IPS DF 6.9 (cell line): ENCODE data around the gene PAFAH1B1.
"Not testable (repeated sequence)": the region's sequence is repeated elsewhere in the genome, so short reads cannot be mapped to it uniquely, and the experiment has no call there.

ENCODE experiments used
- DNase-seq: peaks from one replicate; pipeline ENCODE4 v3.0.0-alpha.2; 2013; ENCODE audit warnings: low read depth, low spot score
- H3K27ac ChIP-seq: one replicate; pipeline ENCODE4 v1.5.1; 2013; ENCODE audit warnings: low read length, control low read depth
- H3K27me3 ChIP-seq: 2 replicates; pipeline ENCODE4 v1.6.1; 2013; ENCODE audit warnings: mild to moderate bottlenecking, low read length; ENCODE audit not compliant: control insufficient read depth, insufficient read depth
- H3K36me3 ChIP-seq: 2 replicates; pipeline ENCODE4 v1.6.1; 2013; ENCODE audit warnings: low read length; ENCODE audit not compliant: control insufficient read depth, insufficient read depth
- H3K4me1 ChIP-seq: 2 replicates; pipeline ENCODE4 v1.6.1; 2013; ENCODE audit warnings: low read length; ENCODE audit not compliant: control insufficient read depth, insufficient read depth
- H3K4me3 ChIP-seq: 2 replicates; pipeline ENCODE4 v1.5.1; 2013; ENCODE audit warnings: mild to moderate bottlenecking, low read length
- H3K9me3 ChIP-seq: 2 replicates; pipeline ENCODE4 v1.6.1; 2013; ENCODE audit warnings: low read length, inconsistent platforms; ENCODE audit not compliant: control insufficient read depth, insufficient read depth
- WGBS: extraction: QIAGEN DNeasy Blood & Tissue Kit; methylation state at CpG from one replicate; pipeline ENCODE4 v1.1.7; 2013; ENCODE audit warnings: mixed read lengths, missing lambda C conversion rate; ENCODE audit not compliant: insufficient read length, insufficient coverage; 5-methylcytosine and 5-hydroxymethylcytosine counted together

PAFAH1B1 gene

GRCh38 chr17:2592971-2593820 lies at the start of gene PAFAH1B1:
Gene PAFAH1B1, plus strand, starts transcription at chr17:2593654. Its CDS starts 44,635 bp downstream, at chr17:2638289.
- no CpG with 5 or more reads among the region's 86 CpGs for WGBS
- H3K9me3 ChIP-seq, result no peaks in the 10 kb centered on the region

GRCh38 chr17:2545393-2545792 lies 48.1 kb upstream of the PAFAH1B1 start:
- no CpG with 5 or more reads among the region's 7 CpGs for WGBS
- Histone ChIP-seq H3K36me3 (no peaks in the 10 kb centered on the region), H3K9me3 (no peaks in the 10 kb centered on the region), H3K4me3 (no peak overlapping the region), H3K27me3 (no peaks in the 10 kb centered on the region), H3K4me1 (no peaks in the 10 kb centered on the region), H3K27ac (no peak overlapping the region)
- DNase-seq, result no peak

More at GRCh38 chr17:2592971-2593820, at the start of gene PAFAH1B1:
- H3K4me1 ChIP-seq, result no peaks in the 10 kb centered on the region
- no peaks in the 10 kb centered on the region for H3K36me3 ChIP-seq
- H3K27ac ChIP-seq, result no peak within 1 kb of the TSS
- H3K4me3 ChIP-seq, result peak within 1 kb of the TSS; percentile 73
- peak; percentile 31 for DNase-seq
- H3K27me3 ChIP-seq, result no peaks in the 10 kb centered on the region

- Histone ChIP-seq H3K27ac (no peak overlapping the region), H3K36me3 (no peaks in the 10 kb centered on the region), H3K4me3 (no peak overlapping the region), H3K27me3 (no peaks in the 10 kb centered on the region), H3K4me1 (no peaks in the 10 kb centered on the region), H3K9me3 (no peaks in the 10 kb centered on the region)
- DNase-seq, result no peak
- no CpG with 5 or more reads among the region's 9 CpGs for WGBS
Measured at GRCh38 chr17:2547176-2547575, 46.3 kb upstream of the PAFAH1B1 start.

- not testable (repeated sequence) for H3K4me3 ChIP-seq, H3K9me3 ChIP-seq, H3K27ac ChIP-seq, H3K4me1 ChIP-seq, H3K36me3 ChIP-seq, H3K27me3 ChIP-seq, DNase-seq
- WGBS, result no CpG with 5 or more reads among the region's 9 CpGs
Measured at GRCh38 chr17:2548026-2548425, 45.4 kb upstream of the PAFAH1B1 start.

GRCh38 chr17:2549392-2550211 lies 43.9 kb upstream of the PAFAH1B1 start:
- no peaks in the 10 kb centered on the region for H3K27me3 ChIP-seq
- no peaks in the 10 kb centered on the region for H3K4me1 ChIP-seq
- no peak overlapping the region for H3K27ac ChIP-seq
- H3K9me3 ChIP-seq, result no peaks in the 10 kb centered on the region
- DNase-seq, result no peak
- H3K4me3 ChIP-seq, result no peak overlapping the region
- WGBS, result 100% methylated on average over 1 of the region's 8 CpGs
- no peaks in the 10 kb centered on the region for H3K36me3 ChIP-seq

- no CpG with 5 or more reads among the region's 10 CpGs for WGBS
- Histone ChIP-seq H3K4me3 (no peak overlapping the region), H3K36me3 (no peaks in the 10 kb centered on the region), H3K9me3 (no peaks in the 10 kb centered on the region), H3K4me1 (no peaks in the 10 kb centered on the region), H3K27ac (no peak overlapping the region), H3K27me3 (no peaks in the 10 kb centered on the region)
- peak; percentile 29 for DNase-seq
Measured at GRCh38 chr17:2551493-2551892, 42.0 kb upstream of the PAFAH1B1 start.

- Histone ChIP-seq H3K4me1 (no peaks in the 10 kb centered on the region), H3K27ac (no peak overlapping the region), H3K4me3 (no peak overlapping the region), H3K27me3 (no peaks in the 10 kb centered on the region), H3K9me3 (no peaks in the 10 kb centered on the region), H3K36me3 (no peaks in the 10 kb centered on the region)
- WGBS, result no CpG with 5 or more reads among the region's 9 CpGs
- DNase-seq, result no peak
Measured at GRCh38 chr17:2551928-2552327, 41.5 kb upstream of the PAFAH1B1 start.

GRCh38 chr17:2560658-2561057 lies 32.8 kb upstream of the PAFAH1B1 start:
- Histone ChIP-seq H3K9me3 (peaks cover 1% of the 10 kb centered on the region; the same call in 1 of the 2 replicates), H3K36me3 (no peaks in the 10 kb centered on the region), H3K4me3 (no peak overlapping the region), H3K4me1 (no peaks in the 10 kb centered on the region), H3K27me3 (no peaks in the 10 kb centered on the region), H3K27ac (no peak overlapping the region)
- no peak for DNase-seq
- 100% methylated on average over 1 of the region's 5 CpGs for WGBS

- Histone ChIP-seq H3K27ac (no peak overlapping the region), H3K36me3 (no peaks in the 10 kb centered on the region), H3K27me3 (no peaks in the 10 kb centered on the region), H3K4me3 (no peak overlapping the region), H3K4me1 (no peaks in the 10 kb centered on the region), H3K9me3 (peaks cover 1% of the 10 kb centered on the region; the same call in 1 of the 2 replicates)
- no peak for DNase-seq
- no CpG with 5 or more reads among the region's 8 CpGs for WGBS
Measured at GRCh38 chr17:2562162-2562858, 31.1 kb upstream of the PAFAH1B1 start.

GRCh38 chr17:2563061-2563460 lies 30.4 kb upstream of the PAFAH1B1 start:
- H3K9me3 ChIP-seq, result peaks cover 1% of the 10 kb centered on the region; the same call in 1 of the 2 replicates
- no peak overlapping the region for H3K27ac ChIP-seq
- no peak for DNase-seq

More at GRCh38 chr17:2563061-2563460, 30.4 kb upstream of the PAFAH1B1 start:
- no peaks in the 10 kb centered on the region for H3K36me3 ChIP-seq
- WGBS, result no CpG with 5 or more reads among the region's 7 CpGs
- H3K27me3 ChIP-seq, result no peaks in the 10 kb centered on the region
- no peaks in the 10 kb centered on the region for H3K4me1 ChIP-seq
- no peak overlapping the region for H3K4me3 ChIP-seq
